Bronchial epithelial cell (primary cell): ENCODE results near the gene GNG12. TPM values are rescaled to one million over a fixed set of nuclear protein-coding genes. Genes with fewer than 3 reads are reported as not detected.

ENCODE experiments used
- DNase-seq: peaks from one replicate; pipeline ENCODE4 v3.0.0-alpha.2; 2010; ENCODE audit warnings: low read depth
- FAIRE-seq: peaks from 2 replicates; lab custom pipeline; 2011; peaks lifted over from hg19 to GRCh38; lab: Jason Lieb, UNC
- H3K27me3 ChIP-seq: 2 replicates; pipeline ENCODE4 v1.5.1; 2011; ENCODE audit warnings: low read length; ENCODE audit not compliant: control insufficient read depth, insufficient read depth
- H3K36me3 ChIP-seq: 2 replicates; pipeline ENCODE4 v1.5.1; 2011; ENCODE audit warnings: low read length; ENCODE audit not compliant: control insufficient read depth, insufficient read depth
- H3K4me3 ChIP-seq: 2 replicates; pipeline ENCODE4 v1.5.1; 2011; ENCODE audit warnings: mild to moderate bottlenecking, low read depth, low read length, control low read depth
- total RNA-seq: library from RNA; depleted of rRNA; stranded (reverse); fragments of >200 nt; gene quantifications from 2 replicates; pipeline ENCODE4 v1.2.1, GENCODE V29; 2014
- TF ChIP-seq, protein P1 (sequence below): IDR thresholded peaks from 2 replicates; pipeline ENCODE4 v1.5.1; 2011; ENCODE audit warnings: mild to moderate bottlenecking, moderate library complexity, low read length, control low read depth, inconsistent platforms; ENCODE audit not compliant: insufficient read depth, severe bottlenecking

Gene GNG12
- total RNA-seq, 1 donor from 2014 or later = 75.3 TPM

DNA sequence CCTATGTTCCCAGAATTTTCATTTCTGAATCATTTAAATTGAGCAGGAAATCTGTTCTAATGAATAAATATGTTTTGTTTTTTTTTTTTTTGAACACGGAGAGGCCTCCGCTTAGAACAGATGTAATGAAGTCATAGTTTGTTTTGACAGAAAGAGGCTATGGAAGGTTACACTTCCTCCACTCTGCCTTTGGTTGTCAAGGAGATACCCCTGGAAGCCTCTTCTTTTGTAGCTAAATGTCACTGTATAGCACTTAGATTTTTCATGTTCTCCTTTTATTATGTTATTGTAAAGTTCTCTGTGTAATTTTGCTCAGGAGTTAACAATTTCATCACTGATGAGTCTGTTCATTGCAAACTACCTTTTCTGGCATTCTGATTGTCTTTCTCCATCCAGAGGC, 22.7 kb upstream of the GNG12 start:
- TF ChIP-seq, protein P1, sequence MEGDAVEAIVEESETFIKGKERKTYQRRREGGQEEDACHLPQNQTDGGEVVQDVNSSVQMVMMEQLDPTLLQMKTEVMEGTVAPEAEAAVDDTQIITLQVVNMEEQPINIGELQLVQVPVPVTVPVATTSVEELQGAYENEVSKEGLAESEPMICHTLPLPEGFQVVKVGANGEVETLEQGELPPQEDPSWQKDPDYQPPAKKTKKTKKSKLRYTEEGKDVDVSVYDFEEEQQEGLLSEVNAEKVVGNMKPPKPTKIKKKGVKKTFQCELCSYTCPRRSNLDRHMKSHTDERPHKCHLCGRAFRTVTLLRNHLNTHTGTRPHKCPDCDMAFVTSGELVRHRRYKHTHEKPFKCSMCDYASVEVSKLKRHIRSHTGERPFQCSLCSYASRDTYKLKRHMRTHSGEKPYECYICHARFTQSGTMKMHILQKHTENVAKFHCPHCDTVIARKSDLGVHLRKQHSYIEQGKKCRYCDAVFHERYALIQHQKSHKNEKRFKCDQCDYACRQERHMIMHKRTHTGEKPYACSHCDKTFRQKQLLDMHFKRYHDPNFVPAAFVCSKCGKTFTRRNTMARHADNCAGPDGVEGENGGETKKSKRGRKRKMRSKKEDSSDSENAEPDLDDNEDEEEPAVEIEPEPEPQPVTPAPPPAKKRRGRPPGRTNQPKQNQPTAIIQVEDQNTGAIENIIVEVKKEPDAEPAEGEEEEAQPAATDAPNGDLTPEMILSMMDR = no peak
- Histone ChIP-seq H3K36me3 (no peaks in the 10 kb centered on the region), H3K4me3 (no peak overlapping the region), H3K27me3 (no peaks in the 10 kb centered on the region)
- FAIRE-seq = no peak
- DNase-seq = no peak

DNA sequence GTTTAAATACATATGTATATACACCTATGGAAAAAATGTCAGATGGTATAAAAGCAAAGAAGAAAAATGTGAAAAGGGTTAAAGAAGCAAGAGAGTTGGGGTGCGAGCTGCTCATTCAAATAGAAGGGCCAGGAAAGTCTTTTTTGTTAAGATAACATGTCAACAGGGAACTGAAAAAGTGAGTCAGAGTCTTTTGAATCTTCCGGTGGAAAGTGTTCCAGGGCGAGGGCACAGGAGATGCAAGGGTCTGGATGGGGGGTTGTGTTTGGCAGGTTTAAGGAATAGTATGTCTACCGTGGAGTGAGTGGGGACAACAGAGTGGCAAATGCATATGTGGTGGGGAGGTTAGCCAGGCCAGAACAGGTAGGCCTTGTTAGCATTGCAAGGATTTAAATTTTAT, 22.2 kb upstream of the GNG12 start:
- H3K27me3 ChIP-seq = no peaks in the 10 kb centered on the region
- DNase-seq (no peak), FAIRE-seq (no peak)
- H3K4me3 ChIP-seq = no peak overlapping the region
- no peaks in the 10 kb centered on the region for H3K36me3 ChIP-seq
- TF ChIP-seq, protein P1 = no peak

DNA sequence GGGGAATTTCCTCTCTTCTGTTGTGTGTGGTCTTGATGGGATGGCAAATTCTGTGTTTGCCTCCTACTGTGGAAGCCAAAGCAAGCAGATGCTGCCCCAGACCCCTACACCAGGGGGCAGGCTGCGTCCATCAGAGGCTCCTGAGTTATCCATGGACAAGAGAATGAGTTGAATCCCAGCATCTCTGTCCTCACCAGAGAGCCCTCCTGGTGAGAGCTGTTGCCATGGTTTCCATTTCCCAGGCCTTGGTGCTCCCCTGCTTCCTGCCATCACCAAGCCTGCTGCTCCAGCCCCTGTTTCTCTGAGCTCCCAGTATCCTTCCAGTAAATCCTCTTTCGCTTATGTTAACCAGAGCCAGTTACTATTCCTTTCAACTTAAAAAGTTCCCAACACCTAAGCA, 20.4 kb upstream of the GNG12 start:
- TF ChIP-seq, protein P1 = peak; percentile 96
- no peaks in the 10 kb centered on the region for H3K36me3 ChIP-seq
- DNase-seq (peak; percentile 58), FAIRE-seq (no peak)
- H3K4me3 ChIP-seq = no peak overlapping the region
- no peaks in the 10 kb centered on the region for H3K27me3 ChIP-seq

DNA sequence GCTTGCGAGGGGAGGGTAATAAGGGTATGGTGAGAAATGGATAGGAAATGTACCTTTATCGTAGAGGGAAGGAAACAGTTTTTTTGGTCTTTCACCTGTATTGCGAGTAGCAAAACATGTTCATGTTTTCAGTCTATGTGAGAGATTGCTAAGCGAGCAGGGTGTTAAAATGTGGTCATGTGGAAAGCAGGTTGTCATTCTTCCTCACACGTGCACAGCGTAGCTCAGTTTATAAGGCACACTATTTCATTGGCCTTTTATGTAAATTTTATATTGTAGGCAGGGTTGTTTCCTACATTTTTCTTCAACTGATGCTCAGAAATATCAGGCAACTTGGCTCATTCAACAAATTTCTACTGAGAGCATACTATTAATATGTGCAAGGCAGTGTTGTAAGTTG, 18.5 kb upstream of the GNG12 start:
- FAIRE-seq (no peak), DNase-seq (no peak)
- no peaks in the 10 kb centered on the region for H3K36me3 ChIP-seq
- no peak overlapping the region for H3K4me3 ChIP-seq
- H3K27me3 ChIP-seq = no peaks in the 10 kb centered on the region
- TF ChIP-seq, protein P1 = no peak

DNA sequence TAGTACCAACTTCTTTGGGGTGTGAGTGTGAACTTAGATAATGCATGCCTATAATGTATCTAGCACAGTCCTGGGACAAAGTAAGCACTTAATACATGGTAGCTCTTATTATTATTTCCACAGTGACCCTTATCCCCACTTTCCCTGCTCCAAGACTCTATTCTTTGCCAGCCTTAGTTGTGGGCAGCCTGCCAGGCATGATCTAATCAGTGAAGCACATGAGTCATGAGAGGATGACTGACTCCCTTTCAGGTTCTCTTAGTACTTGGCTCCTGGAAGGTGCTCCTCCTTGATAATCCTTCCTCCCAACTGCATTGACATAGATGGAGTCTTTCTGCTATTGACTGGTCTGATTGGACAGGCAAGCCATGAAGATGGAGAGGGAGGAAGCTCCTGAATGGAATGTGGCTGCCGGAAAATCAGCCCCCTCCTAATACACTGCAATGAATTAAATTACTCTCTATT, 17.4 kb upstream of the GNG12 start:
- Histone ChIP-seq H3K36me3 (no peaks in the 10 kb centered on the region), H3K4me3 (no peak overlapping the region), H3K27me3 (no peaks in the 10 kb centered on the region)
- DNase-seq (peak; percentile 94), FAIRE-seq (no peak)
- TF ChIP-seq, protein P1 = no peak

DNA sequence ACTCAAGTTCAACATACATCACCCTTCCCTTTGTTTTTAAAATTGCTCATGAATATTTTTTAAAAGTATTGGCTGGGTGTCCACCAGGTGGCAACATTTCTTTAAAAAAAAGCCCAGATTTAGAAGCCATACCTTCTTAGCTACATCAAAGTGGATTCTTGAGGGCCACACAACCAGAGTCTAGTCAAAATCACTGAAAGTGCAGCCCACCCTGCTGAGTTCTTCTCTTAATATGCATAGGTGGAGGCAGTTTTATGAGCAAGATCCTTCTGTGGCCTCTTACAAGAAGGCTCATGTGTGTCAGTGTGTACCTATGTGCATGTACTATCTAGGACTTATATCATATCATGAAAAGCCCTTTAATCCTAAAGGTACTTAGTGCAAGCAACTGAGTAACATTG, 16.9 kb upstream of the GNG12 start:
- Histone ChIP-seq H3K4me3 (no peak overlapping the region), H3K36me3 (no peaks in the 10 kb centered on the region), H3K27me3 (no peaks in the 10 kb centered on the region)
- DNase-seq = peak; percentile 52
- TF ChIP-seq, protein P1 = peak; percentile 41
- no peak for FAIRE-seq
